NCI-H69 (cell line): Measurements from ENCODE around the gene MINDY2.
A peak's percentile ranks its signal among the peaks of the same experiment; 100 is the strongest.
"Not testable (repeated sequence)": the region's sequence is repeated elsewhere in the genome, so short reads cannot be mapped to it uniquely, and the experiment has no call there.

Experiments
- DNase-seq: peaks from one replicate; lab custom pipeline; 2025; lab: John Stamatoyannopoulos, UW

Gene MINDY2

DNA sequence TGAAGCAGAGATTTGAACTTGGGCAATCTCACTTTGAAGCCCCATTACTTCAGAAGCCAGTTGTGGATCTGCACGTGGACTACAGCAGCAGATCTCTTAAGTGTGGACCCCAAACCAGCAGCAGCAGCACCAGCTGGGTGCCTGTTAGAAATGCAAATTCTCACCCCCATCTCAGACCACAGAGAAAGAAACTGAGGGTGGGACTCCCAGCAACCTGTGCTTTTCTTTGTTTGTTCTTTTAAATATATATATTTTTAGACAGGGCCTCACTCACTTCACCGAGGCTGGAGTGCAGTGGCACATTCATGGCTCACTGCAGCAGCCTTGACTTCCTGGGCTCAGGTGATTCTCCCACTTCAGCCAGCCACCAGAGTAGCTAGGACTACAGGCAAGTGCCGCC lies 109.2 kb downstream of the MINDY2 start:
- no peak for DNase-seq

DNA sequence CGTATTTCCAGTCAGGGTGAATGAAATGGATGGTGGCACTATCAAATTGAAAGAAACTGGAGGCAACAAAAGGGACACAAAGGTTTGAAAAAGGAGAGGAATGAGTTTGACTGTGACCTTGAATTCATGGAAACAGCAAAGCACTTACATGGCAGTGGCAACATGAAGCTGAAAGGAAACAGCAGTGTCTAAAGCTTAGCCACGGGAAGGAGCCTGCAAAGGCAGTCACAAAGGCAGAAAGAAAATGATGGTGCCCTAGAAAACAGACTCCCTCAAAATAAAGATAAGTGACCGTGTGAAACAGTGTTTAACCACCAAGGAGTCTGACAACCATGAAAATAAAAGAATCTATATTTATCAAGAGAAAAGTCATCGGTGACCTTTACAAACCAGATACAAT lies 111.1 kb downstream of the MINDY2 start:
- no peak for DNase-seq

DNA sequence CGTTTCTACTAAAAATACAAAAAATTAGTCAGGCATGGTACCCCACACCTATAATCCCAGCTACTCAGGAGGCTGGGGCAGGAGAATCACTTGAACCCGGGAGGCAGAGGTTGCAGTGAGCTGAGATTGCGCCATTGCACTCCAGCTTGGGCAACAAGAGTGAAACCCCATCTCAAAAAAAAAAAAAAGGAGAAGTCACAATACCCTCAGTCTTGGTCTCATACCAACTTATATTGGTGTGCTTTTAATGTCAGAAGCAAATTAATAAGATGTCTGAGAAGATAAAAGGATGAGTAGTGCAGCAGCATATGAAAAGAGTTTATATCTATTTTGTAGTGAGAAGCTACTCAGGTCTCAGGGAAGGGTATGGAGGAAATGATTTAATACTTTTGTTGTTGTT lies 112.8 kb downstream of the MINDY2 start:
- not testable (repeated sequence) for DNase-seq

DNA sequence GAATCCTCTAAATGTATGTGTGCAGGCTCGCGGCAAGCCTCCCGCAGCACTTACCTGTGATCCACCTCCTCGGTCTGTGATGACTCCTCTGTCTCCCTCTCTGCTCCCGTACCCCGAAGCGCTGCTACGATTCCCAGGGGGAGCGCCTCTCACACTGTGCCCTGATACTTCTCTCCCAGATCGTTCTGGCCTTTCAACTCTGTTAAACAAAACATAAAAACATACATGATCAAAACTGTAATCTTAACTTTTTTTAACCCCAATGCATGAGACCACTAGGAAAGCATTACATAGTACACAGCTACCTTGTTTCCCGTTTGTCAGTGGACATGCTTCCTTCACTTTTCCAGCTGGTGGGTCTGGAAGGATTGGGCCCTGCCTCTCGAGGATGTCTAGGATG lies 115.8 kb downstream of the MINDY2 start:
- DNase-seq: no peak

DNA sequence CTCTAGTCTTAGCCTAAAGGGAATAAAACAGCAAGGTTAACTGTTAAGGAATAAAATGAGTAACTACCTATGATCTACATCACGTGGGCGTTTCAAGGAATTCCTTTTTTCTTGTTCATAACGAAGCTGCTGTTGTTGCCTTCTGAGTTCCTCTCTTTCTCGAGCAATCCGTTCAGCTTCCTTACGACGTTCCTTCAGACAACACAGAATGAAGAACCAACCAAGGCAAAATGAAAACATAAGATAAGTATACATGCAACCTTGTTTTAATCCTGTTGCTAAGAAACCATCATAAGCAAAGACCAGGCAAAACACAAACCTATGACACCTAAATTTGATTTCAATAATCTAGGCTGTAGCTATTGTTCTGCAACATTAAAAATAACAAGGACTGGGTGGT lies 118.3 kb downstream of the MINDY2 start:
- no peak for DNase-seq

DNA sequence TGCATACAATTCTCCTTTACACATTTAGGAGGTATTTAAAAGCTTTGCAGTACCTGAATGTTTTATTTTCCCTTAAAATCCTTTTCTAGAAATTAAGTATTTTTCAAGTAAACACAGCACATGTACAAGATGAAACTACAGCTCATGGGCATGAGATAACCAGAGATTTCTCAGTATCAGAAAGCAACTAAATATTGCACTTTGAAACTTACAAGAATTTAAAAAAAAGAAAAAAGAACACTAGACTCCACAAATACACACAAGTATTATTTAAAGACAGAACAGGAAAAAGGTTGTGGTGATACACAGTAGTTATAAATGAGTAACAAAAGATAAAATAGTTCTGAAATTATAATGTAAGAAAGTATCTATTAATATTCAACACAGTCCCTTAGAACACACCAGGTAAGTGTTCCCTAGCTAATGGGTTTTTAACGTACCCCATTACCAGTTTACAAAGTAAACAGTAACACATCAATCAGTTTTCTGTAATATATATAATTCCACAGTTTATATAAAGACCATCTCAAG lies 127.1 kb downstream of the MINDY2 start:
- DNase-seq: no peak

DNA sequence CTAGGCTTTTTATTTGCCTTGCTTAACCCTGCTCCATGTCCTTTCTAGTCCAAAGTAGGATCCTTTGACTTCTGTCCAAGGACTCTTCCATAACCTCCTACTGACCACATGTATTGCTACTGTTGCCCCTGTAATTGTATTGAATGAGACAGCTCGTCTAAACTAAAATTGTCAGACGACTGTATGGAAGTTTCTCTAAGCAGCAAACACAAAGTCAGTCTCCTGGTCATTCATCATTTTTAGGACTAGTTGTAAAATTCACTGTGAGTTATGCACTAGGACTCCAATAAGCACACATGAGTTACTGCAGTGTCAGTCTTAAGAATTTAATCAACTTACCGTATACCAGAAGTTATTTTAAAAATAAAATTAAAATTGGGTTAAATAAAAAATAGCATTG lies 129.5 kb downstream of the MINDY2 start:
- no peak for DNase-seq

DNA sequence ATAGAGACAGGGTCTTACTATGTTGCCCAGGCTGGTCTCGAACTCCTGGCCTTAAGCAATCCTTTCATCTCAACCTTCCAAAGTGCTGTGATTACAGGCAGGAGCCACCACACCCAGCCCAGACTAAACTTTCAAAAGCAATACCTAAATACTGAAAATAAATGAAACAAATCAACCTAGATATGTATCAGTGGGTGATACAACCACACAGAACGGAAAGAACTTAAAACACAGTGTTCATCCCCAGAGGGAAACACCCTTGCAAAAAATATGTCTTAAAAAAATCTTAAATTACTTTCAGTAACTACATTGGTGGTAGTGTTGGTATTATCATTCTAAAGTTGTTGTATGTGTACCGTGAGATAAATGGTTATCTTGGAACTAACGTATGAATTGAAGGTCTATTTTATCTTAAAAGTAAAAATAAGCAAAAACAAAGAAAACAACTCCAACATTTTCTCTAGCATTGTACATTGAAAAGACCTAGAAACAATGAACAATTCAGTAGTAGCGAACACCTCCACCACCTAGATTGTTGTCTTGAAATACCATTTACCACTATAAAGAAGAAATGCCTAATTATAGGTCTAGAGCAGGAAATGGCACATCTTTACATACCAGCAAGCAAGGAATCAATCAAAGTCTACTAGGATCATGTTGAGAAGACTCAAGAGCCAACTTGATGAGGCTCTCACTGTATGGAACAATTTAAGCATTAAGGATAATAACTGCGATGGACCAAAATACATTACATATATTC lies 137.6 kb downstream of the MINDY2 start:
- DNase-seq: peak; percentile 5

DNA sequence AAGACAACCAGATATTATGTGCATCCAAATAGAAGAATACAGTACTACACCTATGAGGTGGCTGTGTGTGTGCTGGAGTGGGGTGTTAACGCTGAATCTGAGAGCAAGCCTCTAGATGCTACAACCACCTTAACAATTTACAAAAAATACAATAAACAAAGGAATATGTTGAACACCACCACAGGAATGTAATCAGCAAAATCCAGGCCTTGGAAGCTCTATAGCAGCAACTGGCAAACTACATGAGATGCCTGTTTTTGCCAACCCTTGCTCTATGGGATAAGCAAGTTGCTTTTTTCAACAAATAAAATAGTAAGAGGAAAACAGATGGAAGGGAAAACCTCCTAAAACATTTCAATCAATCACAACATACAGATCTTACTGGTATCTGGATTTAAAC lies 138.5 kb downstream of the MINDY2 start:
- DNase-seq: no peak

DNA sequence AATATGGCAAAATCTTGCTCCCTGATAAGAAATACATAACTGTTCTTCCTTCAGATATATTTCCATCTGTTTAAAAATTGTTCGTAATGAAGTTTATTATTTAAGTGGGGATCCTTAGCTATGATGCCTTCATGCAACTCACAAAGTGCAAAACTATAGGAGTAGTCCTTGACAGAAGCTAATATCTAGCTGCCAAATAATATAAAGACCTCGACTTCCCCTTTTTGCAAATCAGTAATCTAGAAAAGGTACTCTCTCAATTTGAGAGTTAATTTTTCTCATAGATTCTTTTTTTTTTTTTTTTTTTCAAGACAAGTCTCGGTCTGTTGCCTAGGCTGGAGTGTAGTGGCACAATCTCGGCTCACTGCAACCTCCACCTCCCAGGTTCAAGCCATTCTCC lies 139.4 kb downstream of the MINDY2 start:
- DNase-seq: no peak
